ENCODE data around the gene EEA1.
A peak's percentile ranks its signal among the peaks of the same experiment; 100 is the strongest.

EEA1 gene

GRCh38 chr12:92947589-92948215, 18.6 kb upstream of the EEA1 start:
- Histone ChIP-seq H3K9me2 (ENCODE audit: low read depth, low read length) (no peaks in the 10 kb centered on the region), H3K9me3 (ENCODE audit: low read length) (no peaks in the 10 kb centered on the region), H2AFZ (ENCODE audit: low read length) (no peak overlapping the region), H3K27ac (ENCODE audit: low read depth, low read length, poor library complexity, severe bottlenecking) (no peak overlapping the region), H3K27me3 (ENCODE audit: insufficient read depth, low read length) (no peaks in the 10 kb centered on the region), H3K9ac (ENCODE audit: low read length) (no peak overlapping the region), H3K4me3 (ENCODE audit: low read depth, low read length, poor library complexity, severe bottlenecking) (no peak overlapping the region), H3F3A (ENCODE audit: insufficient read depth, low read length) (no peaks in the 10 kb centered on the region), H3K79me2 (ENCODE audit: insufficient read depth, low read length) (no peaks in the 10 kb centered on the region), H4K20me1 (ENCODE audit: insufficient read depth, low read length) (no peaks in the 10 kb centered on the region), H3K36me3 (ENCODE audit: insufficient read depth, low read length) (peaks cover 22% of the 10 kb centered on the region), H3K4me2 (ENCODE audit: low read length) (no peak overlapping the region), H3K4me1 (ENCODE audit: insufficient read depth, low read length, severe bottlenecking) (peaks cover 9% of the 10 kb centered on the region)
- no peak for TF ChIP-seq CTCF (IDR thresholded peaks at IDR 0.05; ENCODE audit: low read length)
- no peak for TF ChIP-seq EZH2 (IDR thresholded peaks at IDR 0.05; ENCODE audit: borderline replicate concordance, low read length)

- Histone ChIP-seq H3F3A (ENCODE audit: insufficient read depth, low read length) (no peaks in the 10 kb centered on the region), H3K9ac (ENCODE audit: low read length) (no peak overlapping the region), H3K36me3 (ENCODE audit: insufficient read depth, low read length) (peaks cover 22% of the 10 kb centered on the region), H3K27ac (ENCODE audit: low read depth, low read length, poor library complexity, severe bottlenecking) (no peak overlapping the region), H3K9me3 (ENCODE audit: low read length) (no peaks in the 10 kb centered on the region), H3K27me3 (ENCODE audit: insufficient read depth, low read length) (no peaks in the 10 kb centered on the region), H3K4me1 (ENCODE audit: insufficient read depth, low read length, severe bottlenecking) (peaks cover 27% of the 10 kb centered on the region), H3K4me2 (ENCODE audit: low read length) (no peak overlapping the region), H4K20me1 (ENCODE audit: insufficient read depth, low read length) (no peaks in the 10 kb centered on the region), H3K4me3 (ENCODE audit: low read depth, low read length, poor library complexity, severe bottlenecking) (no peak overlapping the region), H2AFZ (ENCODE audit: low read length) (no peak overlapping the region), H3K79me2 (ENCODE audit: insufficient read depth, low read length) (no peaks in the 10 kb centered on the region), H3K9me2 (ENCODE audit: low read depth, low read length) (no peaks in the 10 kb centered on the region)
- TF ChIP-seq CTCF (IDR thresholded peaks at IDR 0.05; ENCODE audit: low read length) (no peak), EZH2 (IDR thresholded peaks at IDR 0.05; ENCODE audit: borderline replicate concordance, low read length) (no peak)
Measured at GRCh38 chr12:92945659-92946220, 16.6 kb upstream of the EEA1 start.

- Histone ChIP-seq H4K20me1 (ENCODE audit: insufficient read depth, low read length) (no peaks in the 10 kb centered on the region), H3K9ac (ENCODE audit: low read length) (no peak overlapping the region), H3K9me3 (ENCODE audit: low read length) (no peaks in the 10 kb centered on the region), H3K27ac (ENCODE audit: low read depth, low read length, poor library complexity, severe bottlenecking) (no peak overlapping the region), H3K4me3 (ENCODE audit: low read depth, low read length, poor library complexity, severe bottlenecking) (peak overlapping the region; percentile 57), H3K79me2 (ENCODE audit: insufficient read depth, low read length) (no peaks in the 10 kb centered on the region), H3F3A (ENCODE audit: insufficient read depth, low read length) (no peaks in the 10 kb centered on the region), H3K27me3 (ENCODE audit: insufficient read depth, low read length) (no peaks in the 10 kb centered on the region), H2AFZ (ENCODE audit: low read length) (no peak overlapping the region), H3K4me1 (ENCODE audit: insufficient read depth, low read length, severe bottlenecking) (peaks cover 27% of the 10 kb centered on the region), H3K36me3 (ENCODE audit: insufficient read depth, low read length) (peaks cover 22% of the 10 kb centered on the region), H3K9me2 (ENCODE audit: low read depth, low read length) (no peaks in the 10 kb centered on the region), H3K4me2 (ENCODE audit: low read length) (peak overlapping the region; percentile 37; the same call in 1 of the 2 replicates)
- TF ChIP-seq CTCF (IDR thresholded peaks at IDR 0.05; ENCODE audit: low read length): no peak
Measured at GRCh38 chr12:92943482-92944250, 14.6 kb upstream of the EEA1 start.
